ENCODE data around the gene EFNA2.

The EFNA2 gene

GRCh38 chr19:1290196-1290702, 4.6 kb downstream of the EFNA2 start:
- no peak overlapping the region for H3K4me3 ChIP-seq (ENCODE audit: low read length)
- no peaks in the 10 kb centered on the region for H3K79me2 ChIP-seq (ENCODE audit: control insufficient read depth, low read length)
- no peak overlapping the region for H3K4me2 ChIP-seq (ENCODE audit: low read length)
- H3K36me3 ChIP-seq (ENCODE audit: control insufficient read depth, low read length): no peaks in the 10 kb centered on the region
- TF ChIP-seq EZH2phosphoT487 (IDR thresholded peaks at IDR 0.05; ENCODE audit: borderline replicate concordance, low read length): no peak
- TF ChIP-seq, protein P1, sequence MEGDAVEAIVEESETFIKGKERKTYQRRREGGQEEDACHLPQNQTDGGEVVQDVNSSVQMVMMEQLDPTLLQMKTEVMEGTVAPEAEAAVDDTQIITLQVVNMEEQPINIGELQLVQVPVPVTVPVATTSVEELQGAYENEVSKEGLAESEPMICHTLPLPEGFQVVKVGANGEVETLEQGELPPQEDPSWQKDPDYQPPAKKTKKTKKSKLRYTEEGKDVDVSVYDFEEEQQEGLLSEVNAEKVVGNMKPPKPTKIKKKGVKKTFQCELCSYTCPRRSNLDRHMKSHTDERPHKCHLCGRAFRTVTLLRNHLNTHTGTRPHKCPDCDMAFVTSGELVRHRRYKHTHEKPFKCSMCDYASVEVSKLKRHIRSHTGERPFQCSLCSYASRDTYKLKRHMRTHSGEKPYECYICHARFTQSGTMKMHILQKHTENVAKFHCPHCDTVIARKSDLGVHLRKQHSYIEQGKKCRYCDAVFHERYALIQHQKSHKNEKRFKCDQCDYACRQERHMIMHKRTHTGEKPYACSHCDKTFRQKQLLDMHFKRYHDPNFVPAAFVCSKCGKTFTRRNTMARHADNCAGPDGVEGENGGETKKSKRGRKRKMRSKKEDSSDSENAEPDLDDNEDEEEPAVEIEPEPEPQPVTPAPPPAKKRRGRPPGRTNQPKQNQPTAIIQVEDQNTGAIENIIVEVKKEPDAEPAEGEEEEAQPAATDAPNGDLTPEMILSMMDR (IDR thresholded peaks at IDR 0.05; ENCODE audit: low read depth, low read length, poor library complexity, severe bottlenecking): no peak
- no peaks in the 10 kb centered on the region for H4K20me1 ChIP-seq (ENCODE audit: control insufficient read depth, insufficient read depth, low read depth, low read length)
- no peaks in the 10 kb centered on the region for H3F3A ChIP-seq (ENCODE audit: control insufficient read depth, insufficient read depth)
- no peaks in the 10 kb centered on the region for H3K9me3 ChIP-seq (ENCODE audit: control insufficient read depth, insufficient read depth, low read length)
- H3K27ac ChIP-seq (ENCODE audit: low read depth, low read length): no peak overlapping the region
- peaks cover 47% of the 10 kb centered on the region for H3K27me3 ChIP-seq (ENCODE audit: control insufficient read depth, low read length)
- no peaks in the 10 kb centered on the region for H3K9me2 ChIP-seq (replicated peaks; ENCODE audit: control insufficient read depth, low read length)
- peaks cover 16% of the 10 kb centered on the region for H3K4me1 ChIP-seq (ENCODE audit: control insufficient read depth, low read length)

DNA sequence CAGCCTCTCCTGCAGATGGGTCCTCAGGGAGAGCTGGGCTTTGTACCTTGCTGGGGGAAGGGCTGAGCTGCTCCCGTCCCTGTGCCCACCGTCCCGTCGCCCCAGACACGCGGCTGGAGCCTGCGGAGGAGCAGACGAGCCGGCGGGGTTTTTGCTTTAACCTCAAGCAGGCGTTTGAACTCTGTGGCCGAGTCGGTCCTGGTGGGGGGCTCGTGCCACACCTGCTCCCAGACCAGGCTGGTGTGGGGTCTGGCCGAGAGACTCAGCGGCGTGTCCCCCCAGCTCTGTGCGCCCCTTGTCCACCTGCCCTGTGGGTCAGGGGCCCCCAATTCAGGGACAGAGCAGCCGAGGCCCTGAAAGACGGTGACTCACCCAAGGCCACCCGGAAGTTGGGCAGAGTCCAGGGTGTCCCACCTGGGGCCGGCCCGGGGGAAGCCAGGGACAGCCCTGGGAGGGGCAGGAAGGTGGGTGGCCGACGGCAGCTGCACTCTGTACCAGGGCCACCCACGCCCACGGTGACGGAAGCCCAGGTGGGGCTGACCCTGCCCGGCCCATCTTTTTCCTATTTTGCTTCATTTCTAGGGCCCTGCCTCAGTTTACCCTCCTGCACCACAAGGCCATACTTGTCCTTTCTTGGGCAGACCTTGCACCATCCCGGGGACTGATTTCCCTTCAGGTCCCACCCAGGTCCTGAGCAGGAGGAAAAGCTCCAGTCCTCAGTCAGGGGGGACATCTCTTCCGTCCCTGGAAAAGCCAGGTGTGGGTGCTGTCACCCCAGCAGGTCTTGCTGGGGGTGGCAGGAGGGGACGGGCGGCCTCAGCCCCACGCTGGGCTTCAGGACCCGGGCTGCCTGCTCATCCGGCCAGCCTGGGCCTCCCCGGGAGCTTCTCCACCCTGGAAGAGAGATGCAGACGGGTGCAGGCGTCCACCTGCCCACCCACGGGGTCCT, 5.3 kb downstream of the EFNA2 start:
- H3K36me3 ChIP-seq (ENCODE audit: control insufficient read depth, low read length): no peaks in the 10 kb centered on the region
- no peaks in the 10 kb centered on the region for H3K79me2 ChIP-seq (ENCODE audit: control insufficient read depth, low read length)
- H3K27ac ChIP-seq (ENCODE audit: low read depth, low read length): no peak overlapping the region
- no peak overlapping the region for H3K4me3 ChIP-seq (ENCODE audit: low read length)
- no peaks in the 10 kb centered on the region for H4K20me1 ChIP-seq (ENCODE audit: control insufficient read depth, insufficient read depth, low read depth, low read length)
- no peak overlapping the region for H3K4me2 ChIP-seq (ENCODE audit: low read length)
- H3K9me2 ChIP-seq (replicated peaks; ENCODE audit: control insufficient read depth, low read length): no peaks in the 10 kb centered on the region
- H3K27me3 ChIP-seq (ENCODE audit: control insufficient read depth, low read length): peaks cover 45% of the 10 kb centered on the region
- H3F3A ChIP-seq (ENCODE audit: control insufficient read depth, insufficient read depth): no peaks in the 10 kb centered on the region
- TF ChIP-seq, protein P1 (IDR thresholded peaks at IDR 0.05; ENCODE audit: low read depth, low read length, poor library complexity, severe bottlenecking): no peak
- no peak for TF ChIP-seq EZH2phosphoT487 (IDR thresholded peaks at IDR 0.05; ENCODE audit: borderline replicate concordance, low read length)
- peaks cover 17% of the 10 kb centered on the region for H3K4me1 ChIP-seq (ENCODE audit: control insufficient read depth, low read length)
- H3K9me3 ChIP-seq (ENCODE audit: control insufficient read depth, insufficient read depth, low read length): no peaks in the 10 kb centered on the region

DNA sequence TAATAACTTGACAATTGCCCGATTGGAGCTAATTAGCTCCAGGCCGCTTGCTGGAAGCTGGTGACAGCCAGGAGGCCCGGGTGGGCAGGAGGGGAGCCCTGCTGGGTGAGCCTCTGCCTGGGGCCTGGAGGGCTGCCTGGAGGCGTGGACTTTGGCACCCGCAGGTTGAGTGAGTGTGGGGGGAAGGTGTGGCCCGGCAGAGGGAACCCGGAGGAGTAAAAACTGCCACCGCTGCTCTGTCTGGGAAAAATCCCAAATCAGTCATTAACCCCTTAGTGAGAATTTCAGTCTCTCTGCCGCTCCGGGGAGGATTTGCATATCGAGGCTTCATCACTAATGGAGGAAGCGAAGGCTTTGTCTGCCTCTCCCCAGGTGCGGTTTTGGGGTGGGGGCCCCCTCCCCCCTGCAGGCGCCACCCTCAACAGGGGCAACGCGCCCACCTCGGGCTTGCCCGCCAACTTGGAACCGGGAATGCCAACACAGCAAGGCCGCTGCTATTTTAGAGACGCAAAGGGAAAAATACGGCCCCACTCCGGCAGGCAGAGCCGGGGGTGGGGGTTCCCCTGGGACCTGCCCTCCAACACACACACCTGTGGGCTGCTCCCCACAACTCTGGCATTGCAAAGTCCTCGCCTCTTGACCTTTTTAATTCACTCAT, 6.2 kb downstream of the EFNA2 start:
- no peaks in the 10 kb centered on the region for H4K20me1 ChIP-seq (ENCODE audit: control insufficient read depth, insufficient read depth, low read depth, low read length)

More for the DNA sequence above, 6.2 kb downstream of the EFNA2 start:
- no peaks in the 10 kb centered on the region for H3K79me2 ChIP-seq (ENCODE audit: control insufficient read depth, low read length)
- H3K4me3 ChIP-seq (ENCODE audit: low read length): peak overlapping the region; percentile 52
- H3F3A ChIP-seq (ENCODE audit: control insufficient read depth, insufficient read depth): no peaks in the 10 kb centered on the region
- peaks cover 21% of the 10 kb centered on the region for H3K4me1 ChIP-seq (ENCODE audit: control insufficient read depth, low read length)
- no peak overlapping the region for H3K27ac ChIP-seq (ENCODE audit: low read depth, low read length)
- TF ChIP-seq, protein P1 (IDR thresholded peaks at IDR 0.05; ENCODE audit: low read depth, low read length, poor library complexity, severe bottlenecking): no peak
- no peak for TF ChIP-seq EZH2phosphoT487 (IDR thresholded peaks at IDR 0.05; ENCODE audit: borderline replicate concordance, low read length)
- H3K9me3 ChIP-seq (ENCODE audit: control insufficient read depth, insufficient read depth, low read length): no peaks in the 10 kb centered on the region
- no peaks in the 10 kb centered on the region for H3K9me2 ChIP-seq (replicated peaks; ENCODE audit: control insufficient read depth, low read length)
- no peaks in the 10 kb centered on the region for H3K36me3 ChIP-seq (ENCODE audit: control insufficient read depth, low read length)
- peaks cover 43% of the 10 kb centered on the region for H3K27me3 ChIP-seq (ENCODE audit: control insufficient read depth, low read length)
- peak overlapping the region; percentile 67 for H3K4me2 ChIP-seq (ENCODE audit: low read length)

All from DOHH2 (cell line).